ENCODE results near the gene BCL2. TPM values are rescaled to one million over a fixed set of nuclear protein-coding genes. Genes with fewer than 3 reads are reported as not detected.

The BCL2 gene
- total RNA-seq, 1 donor from 2014 or later: 76.1 TPM

- Mint-ChIP-seq H3K4me3 (ENCODE audit: low read depth) (no peak overlapping the region), H3K27me3 (ENCODE audit: low read depth) (no peaks in the 10 kb centered on the region), H3K36me3 (ENCODE audit: low read depth) (peaks cover 40% of the 10 kb centered on the region), H3K4me1 (ENCODE audit: low read depth) (peaks cover 50% of the 10 kb centered on the region), H3K9me3 (no peaks in the 10 kb centered on the region), H3K27ac (no peak overlapping the region)
- DNase-seq (ENCODE audit: low spot score): no peak
- intact Hi-C loops (cut with micrococcal nuclease): no loop called here
Observed at GRCh38 chr18:63286926-63287325, 32.6 kb downstream of the BCL2 start.

DNA sequence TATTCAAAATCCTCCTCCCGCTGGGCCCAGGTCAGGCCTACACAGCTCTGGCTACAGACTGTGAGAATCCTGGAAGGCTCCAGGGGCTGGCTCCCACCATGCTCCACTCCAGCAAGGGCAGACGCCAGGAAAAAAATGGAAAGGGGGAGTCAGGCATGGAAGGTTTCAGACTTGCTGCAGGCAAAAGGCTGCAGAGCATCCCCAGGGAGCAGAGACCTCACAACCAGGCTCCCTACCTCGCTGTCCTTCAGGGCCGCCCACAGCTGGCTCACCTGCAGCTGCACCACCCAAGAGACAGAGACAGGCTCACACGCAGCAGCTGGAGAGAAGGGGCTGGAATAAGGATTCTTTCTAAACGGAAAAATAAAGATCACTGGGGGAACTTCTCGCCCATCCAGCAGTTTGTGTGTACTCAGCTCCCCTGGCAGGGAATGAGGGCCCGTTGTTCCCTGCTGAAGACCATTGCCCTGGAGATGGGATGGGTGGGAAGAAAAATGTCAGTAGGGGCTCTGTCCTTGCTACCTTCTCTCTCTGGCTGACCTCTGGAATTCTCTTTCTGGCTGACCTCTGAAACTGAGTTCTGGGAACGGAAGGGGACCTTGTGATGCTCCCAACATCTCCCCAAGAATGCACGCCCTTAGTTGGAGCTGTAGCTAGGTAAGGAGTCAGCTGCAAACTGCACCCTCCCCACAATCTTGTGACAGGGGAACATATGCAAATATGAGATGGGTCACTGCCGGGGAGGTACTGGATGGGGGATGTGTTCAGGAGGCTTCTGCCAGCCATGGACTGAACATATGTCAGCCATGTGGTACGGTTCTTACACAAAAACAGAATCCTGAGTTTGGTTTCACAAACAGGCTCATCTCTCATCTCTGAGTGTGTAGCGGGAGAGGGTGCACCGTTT lies 34.5 kb downstream of the BCL2 start:
- H3K9me3 Mint-ChIP-seq: no peaks in the 10 kb centered on the region
- H3K36me3 Mint-ChIP-seq (ENCODE audit: low read depth): peaks cover 56% of the 10 kb centered on the region
- no peak for DNase-seq (ENCODE audit: low spot score)
- no peak overlapping the region for H3K27ac Mint-ChIP-seq
- peaks cover 41% of the 10 kb centered on the region for H3K4me1 Mint-ChIP-seq (ENCODE audit: low read depth)
- no peak overlapping the region for H3K4me3 Mint-ChIP-seq (ENCODE audit: low read depth)
- intact Hi-C loops (cut with micrococcal nuclease): no loop called here
- H3K27me3 Mint-ChIP-seq (ENCODE audit: low read depth): no peaks in the 10 kb centered on the region

DNA sequence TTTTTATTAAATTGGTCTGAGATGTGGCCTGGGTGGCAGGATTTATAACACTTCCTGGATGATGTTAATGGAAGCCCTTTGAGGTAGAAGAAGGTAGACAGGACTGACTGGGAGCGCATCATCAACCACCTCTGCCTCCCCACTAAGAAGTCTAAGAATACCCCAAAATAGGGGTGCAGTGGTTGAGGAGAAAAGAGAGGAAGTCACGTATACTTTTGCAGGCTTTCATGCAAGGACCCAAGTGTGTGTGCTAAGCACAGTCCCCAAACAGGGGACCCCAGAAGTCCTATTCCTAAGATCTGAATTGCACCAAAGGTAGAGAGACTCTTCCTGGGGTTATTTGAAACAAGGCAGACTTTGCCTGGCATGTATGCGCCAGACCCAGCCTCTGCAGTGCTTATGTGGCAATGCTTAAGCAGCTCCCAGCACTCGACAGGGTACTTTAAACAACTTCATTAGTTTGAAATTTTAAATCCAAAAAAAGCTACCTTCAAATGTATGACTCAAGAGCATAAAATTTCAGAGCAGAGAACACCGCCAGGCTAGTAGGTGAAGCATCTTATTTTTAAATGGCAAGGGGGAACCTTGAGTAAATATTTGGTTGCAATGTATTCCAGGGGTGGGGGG lies 35.3 kb downstream of the BCL2 start:
- Mint-ChIP-seq H3K4me1 (ENCODE audit: low read depth) (peaks cover 41% of the 10 kb centered on the region), H3K27me3 (ENCODE audit: low read depth) (no peaks in the 10 kb centered on the region), H3K27ac (no peak overlapping the region), H3K4me3 (ENCODE audit: low read depth) (no peak overlapping the region), H3K9me3 (no peaks in the 10 kb centered on the region), H3K36me3 (ENCODE audit: low read depth) (peaks cover 62% of the 10 kb centered on the region)
- intact Hi-C loops (cut with micrococcal nuclease): no loop called here
- DNase-seq (ENCODE audit: low spot score): no peak

DNA sequence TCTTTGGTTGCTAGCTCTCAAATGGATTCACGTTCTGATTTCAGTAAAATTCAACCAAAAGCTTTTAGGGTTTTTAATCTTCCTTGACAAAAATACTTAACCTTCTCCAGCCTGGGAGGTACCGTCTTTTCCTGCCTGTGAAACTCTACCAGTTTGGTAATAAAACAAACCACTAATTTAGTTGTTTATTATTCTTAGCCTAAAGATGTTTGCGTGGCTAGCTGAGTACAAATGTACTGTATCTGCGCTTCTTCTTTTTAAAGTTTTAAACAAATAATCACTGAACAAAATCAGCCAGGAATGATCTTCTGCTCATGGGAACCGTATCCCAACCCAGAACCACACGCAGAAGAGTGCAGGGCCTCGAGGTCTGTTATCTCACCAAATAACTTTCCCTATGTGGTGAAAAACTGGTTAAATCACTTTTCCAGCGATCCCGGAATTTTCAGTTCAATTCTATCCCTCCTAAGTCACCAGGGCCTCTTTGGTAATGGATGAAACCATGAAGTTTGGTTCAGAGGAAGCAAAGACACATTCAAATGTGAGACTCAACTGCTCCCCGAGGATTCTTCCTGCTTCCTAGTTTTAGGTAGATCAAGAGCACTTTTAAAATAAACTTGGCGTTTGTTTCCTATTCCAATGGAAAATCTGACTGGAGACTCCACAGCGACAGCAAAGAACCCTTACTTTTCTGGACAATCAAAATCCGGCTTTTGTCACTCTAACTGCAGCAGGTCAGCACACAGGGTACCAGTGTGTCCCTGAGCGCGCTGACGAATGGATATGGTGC lies 36.1 kb downstream of the BCL2 start:
- H3K4me3 Mint-ChIP-seq (ENCODE audit: low read depth): no peak overlapping the region
- no peaks in the 10 kb centered on the region for H3K27me3 Mint-ChIP-seq (ENCODE audit: low read depth)
- H3K9me3 Mint-ChIP-seq: no peaks in the 10 kb centered on the region
- peaks cover 48% of the 10 kb centered on the region for H3K4me1 Mint-ChIP-seq (ENCODE audit: low read depth)
- intact Hi-C loops (cut with micrococcal nuclease): no loop called here
- no peak overlapping the region for H3K27ac Mint-ChIP-seq
- H3K36me3 Mint-ChIP-seq (ENCODE audit: low read depth): peaks cover 70% of the 10 kb centered on the region
- DNase-seq (ENCODE audit: low spot score): no peak

- DNase-seq (ENCODE audit: low spot score): no peak
- Mint-ChIP-seq H3K27ac (no peak overlapping the region), H3K4me3 (ENCODE audit: low read depth) (no peak overlapping the region), H3K4me1 (ENCODE audit: low read depth) (peaks cover 55% of the 10 kb centered on the region), H3K36me3 (ENCODE audit: low read depth) (peaks cover 77% of the 10 kb centered on the region), H3K9me3 (no peaks in the 10 kb centered on the region), H3K27me3 (ENCODE audit: low read depth) (no peaks in the 10 kb centered on the region)
- intact Hi-C loops (cut with micrococcal nuclease): no loop called here
Observed at GRCh38 chr18:63282793-63283192, 36.8 kb downstream of the BCL2 start.

DNA sequence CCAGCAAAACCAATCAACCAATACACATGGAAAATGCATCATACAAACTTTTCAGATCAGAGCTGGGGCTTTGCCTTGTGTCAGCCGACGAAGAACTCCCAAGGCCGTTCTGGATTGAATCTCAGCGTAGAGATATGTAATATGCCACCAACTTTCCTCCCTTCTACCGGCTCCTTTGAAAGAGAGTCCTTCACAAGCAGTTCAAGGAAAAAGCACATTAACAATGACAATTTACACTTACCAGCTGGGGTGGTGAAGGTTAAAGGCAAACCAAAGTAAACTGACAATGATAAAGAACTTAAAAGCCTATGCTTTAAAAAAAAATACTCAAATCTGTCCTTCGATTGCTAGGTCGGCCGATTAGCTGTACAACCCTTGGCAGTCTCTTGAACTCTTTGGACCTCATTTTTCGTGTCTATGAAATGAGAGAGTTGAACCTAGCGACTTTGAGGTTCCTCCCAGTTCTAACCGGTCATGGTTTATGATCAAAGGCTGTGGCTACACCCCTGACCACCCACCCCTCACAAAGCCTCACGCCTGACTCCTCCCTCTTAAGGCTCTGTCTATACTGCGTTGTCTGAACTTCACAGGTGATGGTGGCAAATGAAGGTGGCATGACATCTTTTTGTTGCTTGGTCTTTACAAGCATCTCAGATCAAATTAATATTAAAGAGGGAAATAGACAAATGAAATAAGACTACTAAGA lies 46.2 kb downstream of the BCL2 start:
- intact Hi-C loops (cut with micrococcal nuclease): no loop called here
- H3K4me3 Mint-ChIP-seq (ENCODE audit: low read depth): no peak overlapping the region

DNA sequence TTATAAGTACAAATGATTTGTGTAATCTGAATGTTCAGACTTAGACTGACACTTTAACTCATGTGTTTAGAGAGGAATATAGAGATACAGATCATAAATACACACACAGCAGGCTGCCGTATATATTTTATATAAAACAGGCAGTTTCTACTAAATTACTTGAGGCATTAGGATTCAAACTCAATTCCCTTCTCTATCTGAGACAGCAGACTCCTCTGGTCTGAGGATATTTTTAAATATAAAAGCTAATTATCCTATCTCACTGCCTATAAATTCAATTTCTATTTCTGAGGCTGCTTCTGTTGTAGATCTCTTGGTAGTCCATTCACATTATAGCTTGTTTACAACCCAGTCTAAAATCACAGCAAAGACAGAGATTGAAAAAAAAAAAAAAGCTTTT lies 46.9 kb downstream of the BCL2 start:
- Mint-ChIP-seq H3K36me3 (ENCODE audit: low read depth) (peaks cover 72% of the 10 kb centered on the region), H3K4me1 (ENCODE audit: low read depth) (peaks cover 67% of the 10 kb centered on the region), H3K27me3 (ENCODE audit: low read depth) (no peaks in the 10 kb centered on the region), H3K27ac (no peak overlapping the region), H3K4me3 (ENCODE audit: low read depth) (no peak overlapping the region), H3K9me3 (no peaks in the 10 kb centered on the region)
- DNase-seq (ENCODE audit: low spot score): no peak
- intact Hi-C loops (cut with micrococcal nuclease): no loop called here

More for the DNA sequence above, 46.2 kb downstream of the BCL2 start:
- peaks cover 66% of the 10 kb centered on the region for H3K4me1 Mint-ChIP-seq (ENCODE audit: low read depth)
- peaks cover 76% of the 10 kb centered on the region for H3K36me3 Mint-ChIP-seq (ENCODE audit: low read depth)
- H3K9me3 Mint-ChIP-seq: no peaks in the 10 kb centered on the region
- DNase-seq (ENCODE audit: low spot score): no peak
- H3K27ac Mint-ChIP-seq: no peak overlapping the region
- no peaks in the 10 kb centered on the region for H3K27me3 Mint-ChIP-seq (ENCODE audit: low read depth)

- H3K36me3 Mint-ChIP-seq (ENCODE audit: low read depth): peaks cover 70% of the 10 kb centered on the region
Observed at GRCh38 chr18:63271881-63272299, 47.7 kb downstream of the BCL2 start.

GRCh38 chr18:63271148-63271547 lies 48.4 kb downstream of the BCL2 start:
- intact Hi-C loops (cut with micrococcal nuclease): no loop called here
- H3K27me3 Mint-ChIP-seq (ENCODE audit: low read depth): no peaks in the 10 kb centered on the region
- DNase-seq (ENCODE audit: low spot score): no peak
- H3K27ac Mint-ChIP-seq: no peak overlapping the region
- no peak overlapping the region for H3K4me3 Mint-ChIP-seq (ENCODE audit: low read depth)
- H3K4me1 Mint-ChIP-seq (ENCODE audit: low read depth): peaks cover 66% of the 10 kb centered on the region
- no peaks in the 10 kb centered on the region for H3K9me3 Mint-ChIP-seq
- peaks cover 65% of the 10 kb centered on the region for H3K36me3 Mint-ChIP-seq (ENCODE audit: low read depth)

More at GRCh38 chr18:63271881-63272299, 47.7 kb downstream of the BCL2 start:
- Mint-ChIP-seq H3K4me1 (ENCODE audit: low read depth) (peaks cover 68% of the 10 kb centered on the region), H3K27me3 (ENCODE audit: low read depth) (no peaks in the 10 kb centered on the region), H3K27ac (no peak overlapping the region), H3K9me3 (no peaks in the 10 kb centered on the region), H3K4me3 (ENCODE audit: low read depth) (no peak overlapping the region)
- no peak for DNase-seq (ENCODE audit: low spot score)
- intact Hi-C loops (cut with micrococcal nuclease): no loop called here

- H3K9me3 Mint-ChIP-seq: no peaks in the 10 kb centered on the region
- peak overlapping the region; percentile 83 for H3K27ac Mint-ChIP-seq
- intact Hi-C loops (cut with micrococcal nuclease): loop anchor here (1.0 to 5.0 kb wide), 5 partner anchors 11 to 55 kb away; partner anchors contain the start of gene BCL2
- peaks cover 57% of the 10 kb centered on the region for H3K4me1 Mint-ChIP-seq (ENCODE audit: low read depth)
- DNase-seq (ENCODE audit: low spot score): no peak
- H3K36me3 Mint-ChIP-seq (ENCODE audit: low read depth): peaks cover 55% of the 10 kb centered on the region
- H3K27me3 Mint-ChIP-seq (ENCODE audit: low read depth): no peaks in the 10 kb centered on the region
- peak overlapping the region; percentile 60 for H3K4me3 Mint-ChIP-seq (ENCODE audit: low read depth)
Observed at GRCh38 chr18:63267975-63268721, 51.4 kb downstream of the BCL2 start.

DNA sequence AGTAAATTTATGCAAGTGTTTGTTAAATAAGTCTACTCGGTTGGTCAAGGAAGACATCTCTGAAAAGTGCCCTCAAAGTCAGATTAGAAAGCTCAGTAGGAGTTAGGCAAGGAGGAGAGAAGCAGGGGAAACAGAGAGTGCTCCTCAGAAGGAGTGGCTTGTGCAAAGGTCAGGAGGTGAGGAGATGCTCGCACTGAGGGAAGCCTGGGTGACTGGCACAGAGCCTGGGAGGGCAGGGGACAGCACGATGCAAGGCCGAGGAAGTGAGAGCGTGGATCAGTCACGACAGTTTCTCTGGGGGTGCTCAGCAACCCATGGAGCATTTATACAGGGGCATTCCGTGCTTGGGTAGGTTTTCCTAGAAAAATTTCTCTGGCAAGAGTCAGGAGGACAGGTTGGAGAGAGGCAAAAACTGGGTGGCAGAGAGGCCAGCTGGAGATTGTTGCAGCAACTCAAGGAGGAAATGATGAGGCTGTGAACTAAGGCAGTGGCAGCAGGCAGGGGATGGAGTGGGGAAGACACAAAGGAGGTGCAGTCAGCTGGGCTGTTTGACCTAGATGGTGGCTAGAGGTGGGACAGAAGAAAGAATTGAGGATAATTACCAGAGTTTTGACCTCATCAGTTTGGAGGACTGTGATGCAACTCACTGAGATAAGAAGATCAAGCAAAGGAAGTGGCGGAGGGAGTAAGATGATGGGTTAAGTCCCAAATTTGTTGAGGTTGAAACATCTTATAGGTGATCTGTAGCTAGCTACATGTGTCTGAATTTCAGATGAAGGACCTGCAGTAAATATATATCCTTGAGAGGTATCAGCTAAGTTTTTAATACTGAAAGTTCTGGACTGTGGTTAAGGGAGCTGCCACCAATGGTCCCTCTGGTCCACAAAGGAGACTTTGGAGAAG lies 52.4 kb downstream of the BCL2 start:
- H3K9me3 Mint-ChIP-seq: no peaks in the 10 kb centered on the region
- no peaks in the 10 kb centered on the region for H3K27me3 Mint-ChIP-seq (ENCODE audit: low read depth)
- no peak for DNase-seq (ENCODE audit: low spot score)
- peaks cover 52% of the 10 kb centered on the region for H3K4me1 Mint-ChIP-seq (ENCODE audit: low read depth)
- peak overlapping the region; percentile 11 for H3K4me3 Mint-ChIP-seq (ENCODE audit: low read depth)
- H3K27ac Mint-ChIP-seq: peak overlapping the region; percentile 32
- H3K36me3 Mint-ChIP-seq (ENCODE audit: low read depth): peaks cover 55% of the 10 kb centered on the region
- intact Hi-C loops (cut with micrococcal nuclease): loop anchor here (5.0 kb wide), 1 partner anchor 50 kb away; the partner anchor contains the start of gene BCL2
